ENCODE measurements around the gene PLSCR3.

- TF ChIP-seq CTCF (IDR thresholded peaks at IDR 0.05) (no peak), POLR2AphosphoS5 (IDR thresholded peaks at IDR 0.05) (no peak)
Observed at GRCh38 chr17:7407485-7408251, 13.3 kb upstream of the PLSCR3 start, which contains the start of gene NLGN2.
